IMR-90 (cell line): ENCODE results near the gene PPP1R12B. TPM values are rescaled to one million over a fixed set of nuclear protein-coding genes. Genes with fewer than 3 reads are reported as not detected.

ENCODE experiments used
- ATAC-seq: fragments of 200-7000 bp; cut with Tn5 transposase; 2 replicates; pipeline ENCODE4 v1.9.1; 2020; ENCODE audit warnings: low read depth, mild to moderate bottlenecking, moderate library complexity
- BruUV-seq: library from RNA; stranded (reverse); fragments of 400-500 nt; replicated peaks from 2 replicates; lab custom pipeline; 2021; lab: Mats Ljungman, UMichigan
- CTCF ChIA-PET: fragments of 300-600 bp; formaldehyde crosslinking; extraction: SDS; loops from one replicate; lab custom pipeline; 2021; ENCODE audit warnings: antibody characterized with exemption; lab: Yijun Ruan, JAX
- POLR2A ChIA-PET: fragments of 300-600 bp; sonication (Branson Sonifier 250); formaldehyde crosslinking; loops from one replicate; lab custom pipeline; 2022; ENCODE audit warnings: antibody characterized with exemption; ENCODE audit not compliant: unreplicated experiment; lab: Charles Lee
- DNase-seq: peaks from one replicate; pipeline ENCODE4 v3.0.0; 2013
- H2AFZ ChIP-seq: replicated peaks from 2 replicates; pipeline ENCODE3; 2013; ENCODE audit warnings: low read length, mild to moderate bottlenecking; ENCODE audit not compliant: poor library complexity
- H2AK5ac ChIP-seq: 2 replicates; pipeline ENCODE4 v1.6.1; 2013; ENCODE audit warnings: low read depth, low read length, inconsistent platforms
- H2AK9ac ChIP-seq: replicated peaks from 2 replicates; pipeline ENCODE3; 2013; ENCODE audit warnings: mild to moderate bottlenecking, low read depth, low read length, moderate library complexity; ENCODE audit not compliant: poor library complexity
- H2BK120ac ChIP-seq: 2 replicates; pipeline ENCODE4 v1.6.1; 2013; ENCODE audit warnings: low read depth, low read length, inconsistent platforms
- H2BK15ac ChIP-seq: 3 replicates; pipeline ENCODE4 v1.6.1; 2013; ENCODE audit warnings: low read depth, low read length, inconsistent platforms
- H2BK20ac ChIP-seq: 2 replicates; pipeline ENCODE4 v1.6.1; 2013; ENCODE audit warnings: low read depth, mild to moderate bottlenecking, inconsistent platforms, low read length, moderate library complexity
- H2BK5ac ChIP-seq: 2 replicates; pipeline ENCODE4 v1.6.1; 2013; ENCODE audit warnings: mild to moderate bottlenecking, low read depth, low read length, inconsistent platforms; ENCODE audit not compliant: poor library complexity, severe bottlenecking
- H3K14ac ChIP-seq: replicated peaks from 2 replicates; pipeline ENCODE4 v1.6.1; 2013; ENCODE audit warnings: low read depth, low read length, inconsistent platforms
- H3K18ac ChIP-seq: 2 replicates; pipeline ENCODE4 v1.6.1; 2013; ENCODE audit warnings: low read depth, low read length, control low read depth
- H3K23ac ChIP-seq: 2 replicates; pipeline ENCODE4 v1.6.1; 2013; ENCODE audit warnings: low read depth, low read length, inconsistent platforms
- H3K27ac ChIP-seq: 2 replicates; pipeline ENCODE4 v1.5.1; 2013; ENCODE audit warnings: mild to moderate bottlenecking, control low read depth, low read length; ENCODE audit not compliant: insufficient read depth
- H3K27me3 ChIP-seq: 2 replicates; pipeline ENCODE4 v1.6.1; 2013; ENCODE audit warnings: low read length; ENCODE audit not compliant: control insufficient read depth, insufficient read depth
- H3K36me3 ChIP-seq: 2 replicates; pipeline ENCODE4 v1.6.1; 2013; ENCODE audit warnings: low read length, mixed read lengths; ENCODE audit not compliant: control insufficient read depth, insufficient read depth
- H3K4ac ChIP-seq: 2 replicates; pipeline ENCODE4 v1.6.1; 2013; ENCODE audit warnings: low read depth, low read length, inconsistent platforms
- H3K4me1 ChIP-seq: 2 replicates; pipeline ENCODE4 v1.6.1; 2013; ENCODE audit warnings: low read length, mixed read lengths; ENCODE audit not compliant: control insufficient read depth, insufficient read depth
- H3K4me2 ChIP-seq: 2 replicates; pipeline ENCODE4 v1.6.1; 2013; ENCODE audit warnings: low read depth, mild to moderate bottlenecking, control low read depth, low read length, moderate library complexity
- H3K4me3 ChIP-seq: 2 replicates; pipeline ENCODE4 v1.5.1; 2013; ENCODE audit warnings: low read depth, mild to moderate bottlenecking, control low read depth, low read length, moderate library complexity; ENCODE audit not compliant: insufficient read depth
- H3K56ac ChIP-seq: 2 replicates; pipeline ENCODE4 v1.6.1; 2013; ENCODE audit warnings: low read length, inconsistent platforms; ENCODE audit not compliant: insufficient read depth; ENCODE audit errors: extremely low read depth
- H3K79me1 ChIP-seq, 2 experiments: 2 replicates each; pipeline ENCODE4 v1.6.1; 2013; ENCODE audit warnings: low read length in 2 of 2, inconsistent platforms in 1 of 2, low read depth in 1 of 2
- H3K9ac ChIP-seq: 2 replicates; pipeline ENCODE4 v1.6.1; 2013; ENCODE audit warnings: low read depth, low read length, control low read depth
- H3K9me1 ChIP-seq: 2 replicates; pipeline ENCODE4 v1.6.1; 2013; ENCODE audit warnings: low read length, inconsistent platforms; ENCODE audit not compliant: insufficient read depth
- H3K9me3 ChIP-seq: 2 replicates; pipeline ENCODE4 v1.6.1; 2013; ENCODE audit warnings: low read length; ENCODE audit not compliant: control insufficient read depth, insufficient read depth
- H4K20me1 ChIP-seq: 2 replicates; pipeline ENCODE4 v1.6.1; 2013; ENCODE audit warnings: low read length, inconsistent platforms; ENCODE audit not compliant: insufficient read depth
- H4K5ac ChIP-seq: 2 replicates; pipeline ENCODE4 v1.6.1; 2013; ENCODE audit warnings: mild to moderate bottlenecking, low read depth, low read length, control low read depth
- H4K8ac ChIP-seq, 2 experiments: 2 replicates each; pipeline ENCODE4 v1.6.1; 2013; ENCODE audit warnings: low read depth in 2 of 2, low read length in 2 of 2, control low read depth in 1 of 2, inconsistent platforms in 1 of 2
- H4K91ac ChIP-seq: 2 replicates; pipeline ENCODE4 v1.6.1; 2013; ENCODE audit warnings: low read depth, low read length, inconsistent platforms; ENCODE audit not compliant: insufficient read depth
- CEBPB ChIP-seq: IDR thresholded peaks from 2 replicates; pipeline ENCODE4 v1.6.1; 2012; ENCODE audit warnings: low read depth, low read length, improper control_type of control experiment
- CHD1 ChIP-seq: IDR thresholded peaks from 2 replicates; pipeline ENCODE4 v1.6.1; 2012; ENCODE audit warnings: low read depth, low read length, improper control_type of control experiment
- NFE2L2 ChIP-seq: fragments of 150-350 bp; IDR thresholded peaks from 2 replicates; pipeline ENCODE4 v1.6.1; 2016; ENCODE audit warnings: low read depth, mild to moderate bottlenecking, low read length
- POLR2A ChIP-seq: IDR thresholded peaks from 2 replicates; pipeline ENCODE4 v1.6.1; 2012; ENCODE audit warnings: mild to moderate bottlenecking, low read depth, low read length
- RFX5 ChIP-seq: IDR thresholded peaks from 2 replicates; pipeline ENCODE4 v1.8.0; 2012; ENCODE audit warnings: low read depth, mild to moderate bottlenecking, low read length, moderate library complexity
- WGBS, 2 experiments: methylation state at CpG; one replicate each; pipeline versions ENCODE4 v1.1.5 to v1.1.7; 2013; ENCODE audit warnings: missing lambda C conversion rate in 2 of 2; ENCODE audit not compliant: insufficient read length in 1 of 2; ENCODE audit errors: extremely low coverage in 2 of 2; 5-methylcytosine and 5-hydroxymethylcytosine counted together
- dilution Hi-C: fragments of 300-500 bp; cut with HindIII; formaldehyde crosslinking; loops from one replicate; pipeline ENCODE4 v1.14.3; 2018; ENCODE audit warnings: low sequenced_read_pairs; ENCODE audit not compliant: unreplicated experiment
- in situ Hi-C: fragments of 300-500 bp; cut with MboI; formaldehyde crosslinking; loops from 3 replicates; pipeline ENCODE4 v1.14.3; 2019; ENCODE audit warnings: low sequenced_read_pairs, inconsistent platforms, mixed read lengths
- intact Hi-C: fragments of 100-400 bp; cut with micrococcal nuclease; formaldehyde crosslinking; loops from 2 replicates; pipeline ENCODE4 v1.10.0; 2022
- polyA plus RNA-seq, 3 experiments: library from polyadenylated mRNA; depleted of rRNA; stranded (reverse); fragments of >200 nt; gene quantifications; 2 replicates each; pipeline ENCODE4 v1.2.3, GENCODE V29; 2012; ENCODE audit warnings: low replicate concordance in 1 of 3
- total RNA-seq: library from RNA; depleted of rRNA; stranded (reverse); fragments of >200 nt; gene quantifications from 2 replicates; pipeline ENCODE4 v1.2.3, GENCODE V29; 2012
- TF ChIP-seq, protein P1 (sequence below): fragments of 150-350 bp; IDR thresholded peaks from 2 replicates; pipeline ENCODE4 v1.6.1; 2016; ENCODE audit warnings: low read depth, mild to moderate bottlenecking, low read length, moderate library complexity, borderline replicate concordance
- TF ChIP-seq, protein P2 (sequence below): fragments of 150-350 bp; IDR thresholded peaks from 2 replicates; pipeline ENCODE4 v1.6.1; 2017; ENCODE audit warnings: mild to moderate bottlenecking, antibody characterized with exemption, low read length, low read depth
- TF ChIP-seq, protein P3 (sequence below): conservative IDR thresholded peaks from 2 replicates; pipeline ENCODE4 v1.5.1; 2012; ENCODE audit warnings: mild to moderate bottlenecking, low read depth, low read length, improper control_type of control experiment

Gene PPP1R12B
- total and polyA plus RNA-seq, 2 of the 4 experiments (the other 2 are of a cell fraction): 8.5 to 12.0 TPM

DNA sequence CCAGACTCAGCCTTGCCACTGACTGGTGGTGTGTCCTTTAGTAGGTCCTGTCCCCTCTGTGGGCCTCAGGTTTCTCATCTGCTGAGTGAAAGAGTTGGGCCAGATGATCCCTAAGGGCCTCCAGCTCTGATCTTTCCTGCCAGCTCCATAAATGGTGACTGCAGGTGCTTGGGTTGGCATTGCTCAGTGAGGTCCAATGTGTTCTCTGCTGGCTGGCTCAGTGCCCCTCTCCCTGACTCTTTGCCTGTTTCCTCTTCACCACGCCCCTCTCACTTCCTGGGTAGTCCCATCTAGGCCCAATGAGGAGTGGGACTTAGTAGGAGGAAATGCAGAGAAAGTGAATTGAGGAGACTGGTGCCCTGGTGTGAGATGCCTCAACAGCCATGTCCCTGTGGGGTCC lies 43.3 kb upstream of the PPP1R12B start:
- H3K9ac ChIP-seq: no peak overlapping the region
- no peaks in the 10 kb centered on the region for H3K79me1 ChIP-seq
- H4K91ac ChIP-seq: no peak overlapping the region
- ChIA-PET POLR2A (no interaction called here), CTCF (interaction anchor here (0.6 to 1.5 kb wide), 2 partner anchors 10 to 112 kb away, joined by 3 to 4 read pairs; partner anchors contain the start of gene LGR6)
- WGBS, 2 experiments: no CpG with 5 or more reads among the region's 1 CpG
- no peak overlapping the region for H3K4ac ChIP-seq
- H2AK9ac ChIP-seq: no peak overlapping the region
- no peaks in the 10 kb centered on the region for H3K9me1 ChIP-seq
- TF ChIP-seq, protein P1, sequence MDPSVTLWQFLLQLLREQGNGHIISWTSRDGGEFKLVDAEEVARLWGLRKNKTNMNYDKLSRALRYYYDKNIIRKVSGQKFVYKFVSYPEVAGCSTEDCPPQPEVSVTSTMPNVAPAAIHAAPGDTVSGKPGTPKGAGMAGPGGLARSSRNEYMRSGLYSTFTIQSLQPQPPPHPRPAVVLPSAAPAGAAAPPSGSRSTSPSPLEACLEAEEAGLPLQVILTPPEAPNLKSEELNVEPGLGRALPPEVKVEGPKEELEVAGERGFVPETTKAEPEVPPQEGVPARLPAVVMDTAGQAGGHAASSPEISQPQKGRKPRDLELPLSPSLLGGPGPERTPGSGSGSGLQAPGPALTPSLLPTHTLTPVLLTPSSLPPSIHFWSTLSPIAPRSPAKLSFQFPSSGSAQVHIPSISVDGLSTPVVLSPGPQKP: no peak
- no peak for TF ChIP-seq CEBPB
- no peak for TF ChIP-seq RFX5
- TF ChIP-seq POLR2A: no peak
- TF ChIP-seq, protein P2, sequence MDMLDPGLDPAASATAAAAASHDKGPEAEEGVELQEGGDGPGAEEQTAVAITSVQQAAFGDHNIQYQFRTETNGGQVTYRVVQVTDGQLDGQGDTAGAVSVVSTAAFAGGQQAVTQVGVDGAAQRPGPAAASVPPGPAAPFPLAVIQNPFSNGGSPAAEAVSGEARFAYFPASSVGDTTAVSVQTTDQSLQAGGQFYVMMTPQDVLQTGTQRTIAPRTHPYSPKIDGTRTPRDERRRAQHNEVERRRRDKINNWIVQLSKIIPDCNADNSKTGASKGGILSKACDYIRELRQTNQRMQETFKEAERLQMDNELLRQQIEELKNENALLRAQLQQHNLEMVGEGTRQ: no peak
- TF ChIP-seq, protein P3, sequence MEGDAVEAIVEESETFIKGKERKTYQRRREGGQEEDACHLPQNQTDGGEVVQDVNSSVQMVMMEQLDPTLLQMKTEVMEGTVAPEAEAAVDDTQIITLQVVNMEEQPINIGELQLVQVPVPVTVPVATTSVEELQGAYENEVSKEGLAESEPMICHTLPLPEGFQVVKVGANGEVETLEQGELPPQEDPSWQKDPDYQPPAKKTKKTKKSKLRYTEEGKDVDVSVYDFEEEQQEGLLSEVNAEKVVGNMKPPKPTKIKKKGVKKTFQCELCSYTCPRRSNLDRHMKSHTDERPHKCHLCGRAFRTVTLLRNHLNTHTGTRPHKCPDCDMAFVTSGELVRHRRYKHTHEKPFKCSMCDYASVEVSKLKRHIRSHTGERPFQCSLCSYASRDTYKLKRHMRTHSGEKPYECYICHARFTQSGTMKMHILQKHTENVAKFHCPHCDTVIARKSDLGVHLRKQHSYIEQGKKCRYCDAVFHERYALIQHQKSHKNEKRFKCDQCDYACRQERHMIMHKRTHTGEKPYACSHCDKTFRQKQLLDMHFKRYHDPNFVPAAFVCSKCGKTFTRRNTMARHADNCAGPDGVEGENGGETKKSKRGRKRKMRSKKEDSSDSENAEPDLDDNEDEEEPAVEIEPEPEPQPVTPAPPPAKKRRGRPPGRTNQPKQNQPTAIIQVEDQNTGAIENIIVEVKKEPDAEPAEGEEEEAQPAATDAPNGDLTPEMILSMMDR: no peak
- TF ChIP-seq CHD1: no peak
- no peak for TF ChIP-seq NFE2L2
- H3K4me2 ChIP-seq: no peak overlapping the region
- no peak overlapping the region for H2AFZ ChIP-seq
- H2AK5ac ChIP-seq: no peak overlapping the region
- no peak overlapping the region for H3K27ac ChIP-seq
- no peak overlapping the region for H2BK120ac ChIP-seq
- no peak overlapping the region for H4K8ac ChIP-seq
- H3K27me3 ChIP-seq: peaks cover 90% of the 10 kb centered on the region
- no TSS peak for BruUV-seq
- no peak overlapping the region for H3K18ac ChIP-seq
- dilution Hi-C loops: no loop called here
- H4K5ac ChIP-seq: no peak overlapping the region
- H3K4me3 ChIP-seq: no peak overlapping the region
- intact Hi-C loops: no loop called here
- H3K14ac ChIP-seq: no peak overlapping the region
- no peaks in the 10 kb centered on the region for H3K9me3 ChIP-seq
- H4K20me1 ChIP-seq: no peaks in the 10 kb centered on the region; the same call in 1 of the 2 replicates
- H3K56ac ChIP-seq: no peak overlapping the region
- H3K36me3 ChIP-seq: no peaks in the 10 kb centered on the region
- no peaks in the 10 kb centered on the region for H3K4me1 ChIP-seq
- H3K23ac ChIP-seq: no peak overlapping the region
- H2BK5ac ChIP-seq: no peak overlapping the region
- DNase-seq (no peak), ATAC-seq (no peak)
- no peak overlapping the region for H2BK15ac ChIP-seq
- in situ Hi-C loops: no loop called here
- no peak overlapping the region for H2BK20ac ChIP-seq
